Stomach (tissue), 4 donors: Measurements from ENCODE around the gene PPP1R13B.
"Not testable (repeated sequence)": the region's sequence is repeated elsewhere in the genome, so short reads cannot be mapped to it uniquely, and the experiment has no call there.

Source experiments
- CTCF ChIP-seq, 7 experiments: fragments of 450-650 bp in 4 of 7; fragments of 200-600 bp in 3 of 7; sonication (generic) in 3 of 7; IDR thresholded peaks; one replicate each; pipeline ENCODE4 v1.5.1; 2016 to 2019; ENCODE audit warnings: antibody characterized with exemption in 7 of 7, control low read depth in 2 of 7, mild to moderate bottlenecking in 1 of 7
- EP300 ChIP-seq: sonication (generic); formaldehyde crosslinking; IDR thresholded peaks from one replicate; pipeline ENCODE4 v1.6.1; 2017; ENCODE audit warnings: antibody characterized with exemption
- POLR2A ChIP-seq, 4 donors: fragments of 450-650 bp; IDR thresholded peaks; one replicate each; pipeline ENCODE4 v1.6.1; 2016; ENCODE audit warnings: antibody characterized with exemption in 4 of 4, control low read depth in 2 of 4, mild to moderate bottlenecking in 1 of 4, moderate library complexity in 1 of 4
- POLR2AphosphoS5 ChIP-seq, 3 donors: sonication (generic); formaldehyde crosslinking; IDR thresholded peaks; one replicate each; pipeline ENCODE4 v1.6.1; 2016; ENCODE audit warnings: antibody characterized with exemption in 3 of 3

GRCh38 chr14:103841265-103841664 lies 6.1 kb downstream of the PPP1R13B start:
- TF ChIP-seq CTCF (IDR thresholded peaks at IDR 0.05); POLR2AphosphoS5 (IDR thresholded peaks at IDR 0.05); POLR2A (IDR thresholded peaks at IDR 0.05); EP300: not testable (repeated sequence)
